DOHH2 (cell line): ENCODE results near the gene ADK.

ENCODE experiments used
- EZH2phosphoT487 ChIP-seq: fragments of 200-600 bp; sonication (generic); IDR thresholded peaks from 2 replicates; pipeline ENCODE4 v1.6.1; 2017; ENCODE audit warnings: borderline replicate concordance, mild to moderate bottlenecking, antibody characterized with exemption, low read length, moderate library complexity, mixed read lengths
- TF ChIP-seq, protein P1 (sequence below): fragments of 200-600 bp; sonication (generic); IDR thresholded peaks from one replicate; pipeline ENCODE4 v1.5.1; 2014; ENCODE audit warnings: antibody characterized with exemption, mild to moderate bottlenecking, low read depth, low read length; ENCODE audit not compliant: poor library complexity, severe bottlenecking

DNA sequence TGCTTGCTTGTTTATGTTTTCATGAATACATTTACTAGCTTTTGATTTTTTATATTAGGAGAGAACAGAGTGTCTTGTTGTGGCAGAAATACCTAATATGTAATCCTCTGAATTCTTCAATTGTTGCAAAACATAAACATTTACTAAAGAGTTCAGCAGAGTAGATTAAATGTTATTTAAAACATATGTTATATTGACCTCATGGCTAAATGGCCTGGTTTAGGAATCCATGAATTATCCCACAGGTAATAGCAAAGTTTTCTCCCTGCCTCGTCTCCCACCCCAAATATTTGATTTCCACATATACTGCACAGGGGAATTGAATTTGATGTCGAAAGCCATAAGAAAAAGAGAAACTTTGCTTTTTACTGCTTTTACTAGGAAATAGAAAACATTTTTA lies 111.8 kb downstream of the ADK start:
- TF ChIP-seq, protein P1, sequence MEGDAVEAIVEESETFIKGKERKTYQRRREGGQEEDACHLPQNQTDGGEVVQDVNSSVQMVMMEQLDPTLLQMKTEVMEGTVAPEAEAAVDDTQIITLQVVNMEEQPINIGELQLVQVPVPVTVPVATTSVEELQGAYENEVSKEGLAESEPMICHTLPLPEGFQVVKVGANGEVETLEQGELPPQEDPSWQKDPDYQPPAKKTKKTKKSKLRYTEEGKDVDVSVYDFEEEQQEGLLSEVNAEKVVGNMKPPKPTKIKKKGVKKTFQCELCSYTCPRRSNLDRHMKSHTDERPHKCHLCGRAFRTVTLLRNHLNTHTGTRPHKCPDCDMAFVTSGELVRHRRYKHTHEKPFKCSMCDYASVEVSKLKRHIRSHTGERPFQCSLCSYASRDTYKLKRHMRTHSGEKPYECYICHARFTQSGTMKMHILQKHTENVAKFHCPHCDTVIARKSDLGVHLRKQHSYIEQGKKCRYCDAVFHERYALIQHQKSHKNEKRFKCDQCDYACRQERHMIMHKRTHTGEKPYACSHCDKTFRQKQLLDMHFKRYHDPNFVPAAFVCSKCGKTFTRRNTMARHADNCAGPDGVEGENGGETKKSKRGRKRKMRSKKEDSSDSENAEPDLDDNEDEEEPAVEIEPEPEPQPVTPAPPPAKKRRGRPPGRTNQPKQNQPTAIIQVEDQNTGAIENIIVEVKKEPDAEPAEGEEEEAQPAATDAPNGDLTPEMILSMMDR, result no peak
- TF ChIP-seq EZH2phosphoT487, result no peak
